Measurements from ENCODE around the gene BMI1.

DNA sequence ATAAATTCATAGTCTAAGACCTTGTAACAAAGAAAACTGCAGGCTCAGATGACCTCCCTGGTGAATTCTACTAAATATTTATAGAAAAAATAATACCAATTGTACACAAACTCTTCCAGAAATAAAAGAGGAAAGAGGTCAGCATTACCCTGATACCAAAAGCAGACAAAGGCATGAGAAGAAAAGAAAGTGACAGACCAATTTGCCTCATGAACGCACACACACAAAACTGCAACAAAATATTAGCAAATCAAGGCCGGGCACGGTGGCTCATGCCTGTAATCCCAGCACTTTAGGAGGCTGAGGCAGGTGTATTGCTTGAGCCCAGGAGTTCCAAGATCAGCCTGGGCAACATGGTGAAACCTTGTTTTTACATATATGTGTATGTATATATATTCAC lies 17.4 kb upstream of the BMI1 start:
- TF ChIP-seq POLR2AphosphoS5 (IDR thresholded peaks at IDR 0.05; ENCODE audit: low read depth, low read length), result no peak
- no peak for TF ChIP-seq POLR2A (IDR thresholded peaks at IDR 0.05; ENCODE audit: low read depth, low read length)

All from GM12892 (cell line).